ENCODE data around the gene CYP27B1. TPM values are rescaled to one million over a fixed set of nuclear protein-coding genes. Genes with fewer than 3 reads are reported as not detected.
"Not testable (repeated sequence)": the region's sequence is repeated elsewhere in the genome, so short reads cannot be mapped to it uniquely, and the experiment has no call there.

The CYP27B1 gene
- total RNA-seq, 1 donor from 2014 or later = 0.39 TPM

DNA sequence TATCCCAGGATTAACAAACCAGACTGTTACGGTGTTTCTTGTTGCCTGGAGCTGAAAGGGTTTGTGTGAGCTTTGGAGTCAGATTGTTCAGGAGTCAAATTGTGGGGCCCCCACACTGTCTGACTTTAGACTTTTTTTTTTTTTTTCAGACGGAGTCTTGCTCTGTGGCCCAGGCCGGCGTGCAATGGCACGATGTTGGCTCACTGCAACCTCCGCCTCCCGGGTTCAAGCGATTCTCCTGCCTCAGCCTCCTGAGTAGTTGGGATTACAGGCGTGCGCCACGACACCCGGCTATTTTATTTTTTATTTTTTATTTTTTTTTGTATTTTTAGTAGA, 16.6 kb upstream of the CYP27B1 start:
- no peak for DNase-seq (ENCODE audit: low read depth in 2 of 2)

DNA sequence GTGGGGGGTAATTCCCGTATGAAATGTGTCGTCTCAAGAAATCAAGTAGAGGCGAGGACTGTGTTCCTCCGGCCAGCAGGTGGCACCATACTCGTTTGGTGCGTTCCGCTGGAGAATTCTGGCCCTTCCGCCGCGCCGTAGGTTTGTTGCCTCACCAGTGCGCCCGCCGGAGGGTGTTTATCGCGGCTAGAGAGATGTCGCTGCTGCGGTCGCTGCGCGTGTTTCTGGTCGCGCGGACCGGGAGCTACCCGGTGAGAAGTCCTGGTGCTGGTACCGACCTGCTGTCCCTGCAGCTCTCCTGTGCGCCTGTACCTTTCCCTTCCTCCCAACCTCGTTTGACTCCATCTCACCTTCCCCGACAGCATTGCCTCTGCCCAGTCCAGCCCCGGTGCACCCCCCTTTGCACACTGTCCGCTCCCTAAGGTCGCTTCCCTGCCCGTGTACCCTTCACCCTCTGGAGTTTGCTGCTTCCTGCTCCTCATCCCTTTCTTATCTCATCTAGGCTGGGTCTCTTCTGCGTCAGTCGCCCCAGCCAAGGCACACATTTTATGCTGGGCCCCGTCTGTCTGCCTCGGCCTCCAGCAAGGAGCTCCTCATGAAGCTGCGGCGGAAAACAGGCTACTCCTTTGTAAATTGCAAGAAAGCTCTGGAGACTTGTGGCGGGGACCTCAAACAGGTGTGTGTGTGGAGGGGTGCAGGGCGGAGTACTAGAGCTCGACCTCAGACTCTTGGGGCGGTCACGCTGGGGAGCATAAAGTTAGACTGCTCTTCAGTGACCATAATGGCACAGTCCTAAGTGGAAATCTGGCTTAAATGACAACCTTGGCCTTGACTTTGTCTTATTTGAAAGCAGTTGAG, 16.0 kb upstream of the CYP27B1 start, which contains the start of gene TSFM:
Gene TSFM (plus strand): TSS at position 180 of the 858 bp plus-strand sequence. CDS start 15 bp downstream, at position 195.
- DNase-seq (ENCODE audit: low read depth in 2 of 2) = peak; percentile 89 to 96

DNA sequence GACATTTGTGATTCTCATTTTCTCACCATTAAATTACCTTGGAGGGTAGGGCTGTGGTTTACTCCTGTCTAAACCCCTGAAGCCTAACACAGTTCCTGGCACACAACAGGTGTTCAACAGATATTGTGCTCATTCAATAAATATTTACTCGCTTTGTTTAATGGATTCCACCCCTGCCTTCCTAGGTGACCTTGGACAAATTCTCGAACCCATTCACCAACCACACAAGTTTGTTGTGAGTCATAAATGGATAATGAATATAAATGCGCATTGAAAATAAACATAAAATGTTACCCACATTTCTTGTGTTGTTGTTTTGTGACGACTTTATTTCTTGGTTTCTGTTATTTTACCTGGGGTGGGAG, 15.3 kb upstream of the CYP27B1 start:
- DNase-seq (ENCODE audit: low read depth in 2 of 2) = no peak

DNA sequence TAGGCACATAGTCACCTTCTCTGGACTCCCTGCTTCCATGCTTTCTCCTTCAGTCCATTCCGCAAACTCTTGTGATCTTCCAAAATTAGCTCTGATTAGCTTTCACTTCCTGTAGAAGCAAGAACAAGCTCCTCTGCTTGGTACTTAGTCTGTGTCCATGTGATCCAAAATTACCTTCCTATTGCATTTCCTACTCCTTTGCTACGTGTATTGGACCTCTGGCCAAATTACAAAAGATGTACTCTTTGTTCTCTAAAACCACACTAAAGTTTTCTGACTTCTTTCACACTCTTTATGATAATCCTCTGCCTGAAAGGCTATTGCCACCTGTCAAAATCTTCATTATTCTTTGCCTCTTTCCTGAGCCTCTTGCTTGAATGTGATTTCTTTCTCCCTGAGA, 14.9 kb upstream of the CYP27B1 start:
- DNase-seq (ENCODE audit: low read depth in 2 of 2) = no peak

DNA sequence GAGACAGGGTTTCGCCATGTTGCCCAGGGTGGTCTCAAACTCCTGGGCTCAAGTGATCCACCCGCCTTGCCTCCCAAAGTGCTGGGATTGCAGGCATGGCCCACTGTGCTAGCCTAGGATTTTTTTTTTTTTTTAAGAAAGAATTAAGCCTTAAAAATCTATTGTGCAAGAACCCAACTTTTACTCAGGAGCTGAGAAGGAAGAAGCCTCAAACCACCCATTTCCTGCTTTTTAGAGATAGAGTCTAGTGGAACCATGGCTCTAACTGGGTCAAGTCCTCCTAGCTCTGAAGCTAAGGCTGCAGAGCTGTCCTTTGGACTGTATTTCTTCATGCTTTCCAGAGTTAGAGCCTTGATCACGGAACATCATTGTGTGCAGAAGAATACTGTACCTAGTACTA, 14.4 kb upstream of the CYP27B1 start:
- DNase-seq (ENCODE audit: low read depth in 2 of 2) = no peak

DNA sequence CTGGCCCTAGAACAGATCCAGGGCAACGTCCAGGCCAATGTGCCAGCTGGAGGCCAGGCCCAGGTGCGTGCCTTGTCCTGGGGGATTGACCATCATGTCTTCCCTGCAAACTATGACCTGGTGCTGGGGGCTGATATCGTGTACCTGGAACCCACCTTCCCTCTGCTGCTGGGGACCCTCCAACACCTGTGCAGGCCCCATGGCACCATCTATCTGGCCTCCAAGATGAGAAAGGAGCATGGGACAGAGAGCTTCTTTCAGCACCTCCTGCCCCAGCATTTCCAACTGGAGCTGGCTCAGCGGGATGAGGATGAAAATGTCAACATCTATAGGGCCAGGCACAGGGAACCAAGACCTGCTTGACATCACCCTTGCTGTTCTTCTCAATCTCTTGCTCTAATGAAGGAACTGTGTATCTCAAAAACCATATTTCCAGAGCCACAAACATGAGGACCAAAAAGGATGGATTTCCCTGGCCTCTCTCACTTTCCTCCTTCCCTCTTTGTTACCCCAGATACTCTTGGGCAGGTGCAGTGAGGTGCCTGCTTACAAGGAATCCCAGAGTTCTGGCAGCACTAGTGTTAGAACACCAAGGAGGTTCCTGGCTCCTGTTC, 13.5 kb upstream of the CYP27B1 start:
- DNase-seq (ENCODE audit: low read depth in 2 of 2) = no peak

DNA sequence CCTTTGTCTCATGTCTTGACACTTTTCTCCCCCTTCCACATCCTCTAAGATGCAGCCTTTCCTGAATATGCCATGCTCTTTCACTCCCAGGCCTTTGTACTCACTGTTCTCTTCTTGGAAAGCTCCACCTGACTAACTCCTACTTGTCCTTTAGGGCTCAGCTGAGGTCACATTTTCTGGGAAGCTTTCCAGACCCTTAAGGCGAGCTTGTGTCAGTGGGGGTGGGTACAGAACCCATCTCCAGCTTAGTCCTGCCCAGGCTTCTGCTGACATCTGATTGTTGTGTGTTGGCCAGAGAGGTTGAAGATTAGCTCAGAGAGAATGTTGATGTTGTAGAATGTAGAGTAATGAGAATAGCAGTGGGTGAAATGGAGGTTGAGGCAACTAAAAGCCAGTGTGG, 12.9 kb upstream of the CYP27B1 start:
- no peak for DNase-seq (ENCODE audit: low read depth in 2 of 2)

DNA sequence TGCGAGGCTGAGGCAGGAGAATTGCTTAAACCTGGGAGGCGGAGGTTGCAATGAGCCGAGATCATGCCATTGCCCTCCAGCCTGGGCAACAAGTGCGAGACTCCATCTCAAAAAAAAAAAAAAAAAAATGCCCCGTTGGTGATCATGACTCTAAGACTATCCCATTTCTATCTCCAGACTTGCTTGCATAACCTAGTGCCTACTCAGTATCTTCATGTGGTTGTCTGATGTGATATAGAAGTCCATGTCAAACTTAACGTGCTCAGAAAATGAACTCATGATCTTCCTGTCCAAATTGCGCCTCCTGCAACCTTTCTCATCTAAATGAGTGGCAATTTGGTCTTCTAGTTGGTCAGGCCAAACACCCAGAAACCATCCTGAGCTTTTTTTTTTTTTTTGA, 11.0 kb upstream of the CYP27B1 start:
- DNase-seq (ENCODE audit: low read depth in 2 of 2) = no peak

DNA sequence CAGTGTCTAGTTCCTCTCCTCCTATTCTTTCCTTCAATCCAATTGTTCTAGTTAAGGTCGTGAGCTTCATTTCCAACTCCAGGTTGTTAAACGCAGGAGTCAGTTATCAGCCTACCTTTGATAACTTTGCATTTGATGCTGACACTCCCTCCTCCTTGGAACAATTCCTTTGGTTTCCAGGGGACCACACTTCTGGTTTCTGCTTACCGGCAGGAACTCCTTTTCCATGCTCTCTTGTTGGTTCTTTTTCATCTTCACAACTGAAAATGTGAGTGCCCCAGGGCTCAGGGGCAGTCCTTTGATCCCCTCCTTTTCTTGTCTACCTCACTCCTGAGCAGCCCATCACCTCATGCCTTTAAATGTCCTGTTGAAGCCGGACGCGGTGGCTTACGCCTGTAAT, 10.5 kb upstream of the CYP27B1 start:
- DNase-seq (ENCODE audit: low read depth in 2 of 2) = no peak

DNA sequence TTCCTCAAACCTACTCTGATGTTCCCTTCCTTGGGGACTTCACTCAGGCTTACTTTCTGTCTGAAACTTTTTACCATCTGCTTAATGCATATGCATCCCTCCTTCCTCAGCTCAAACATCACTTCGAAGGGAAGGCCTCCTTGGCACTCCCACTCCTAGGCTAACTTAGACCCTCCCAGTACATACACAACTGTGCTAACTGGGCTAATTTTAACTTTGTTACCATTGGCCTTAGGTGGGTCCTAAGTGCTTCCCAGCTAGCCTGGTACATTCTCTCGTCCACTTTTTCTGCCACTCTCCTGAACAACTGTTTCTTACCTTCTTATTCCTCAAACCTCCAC, 9.3 kb upstream of the CYP27B1 start:
- no peak for DNase-seq (ENCODE audit: low read depth in 2 of 2)

DNA sequence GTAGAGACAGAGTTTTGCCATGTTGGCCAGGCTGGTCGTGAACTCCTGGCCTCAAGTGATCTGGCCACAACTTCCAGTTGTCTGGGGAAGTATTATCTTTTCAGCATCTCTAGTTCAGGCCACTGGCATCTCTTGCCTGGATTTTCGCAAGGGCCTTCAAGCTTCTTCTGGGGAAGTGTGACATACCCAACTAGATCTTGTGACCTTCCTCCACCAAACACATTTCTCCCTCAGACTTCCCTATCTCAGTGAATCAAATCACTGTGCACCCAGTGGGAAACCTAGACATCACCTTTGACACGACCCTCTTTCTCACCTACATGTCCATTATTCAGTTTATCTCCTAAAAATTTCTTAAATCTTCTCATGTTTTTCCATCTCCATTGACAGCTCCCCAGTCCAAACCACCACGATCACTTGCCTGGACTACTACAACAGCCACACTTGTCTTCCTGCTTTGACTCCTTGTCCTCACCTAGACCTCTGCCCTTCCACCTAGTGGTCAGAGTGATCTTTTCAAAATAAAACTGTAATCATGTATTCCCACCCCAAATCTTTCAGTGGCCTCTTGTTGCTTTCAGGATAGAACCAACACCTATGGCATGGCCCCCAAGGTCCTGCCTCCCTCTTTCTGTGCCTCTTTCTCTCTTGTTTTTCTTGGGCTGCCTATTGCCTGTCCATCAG, 8.8 kb upstream of the CYP27B1 start:
- DNase-seq (ENCODE audit: low read depth in 2 of 2) = no peak

DNA sequence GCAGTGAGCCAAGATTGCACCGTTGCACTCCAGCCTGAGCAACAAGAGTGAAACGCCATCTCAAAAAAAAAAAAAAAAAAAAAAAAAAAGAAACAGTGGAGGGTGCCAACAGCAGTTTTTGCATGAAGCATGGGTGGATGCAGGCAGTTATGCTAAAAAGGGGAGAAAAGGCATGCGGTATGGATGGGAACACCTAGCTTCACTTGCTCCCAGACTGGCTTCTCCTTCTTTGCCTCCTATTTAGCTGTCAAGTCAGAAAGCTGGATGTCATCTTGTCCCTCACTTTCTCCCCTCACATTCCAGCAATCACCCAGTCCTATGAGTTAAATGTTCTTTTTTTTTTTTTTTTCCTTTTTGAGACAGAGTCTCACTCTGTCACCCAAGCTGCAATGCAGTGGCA, 8.2 kb upstream of the CYP27B1 start:
- DNase-seq (ENCODE audit: low read depth in 2 of 2) = no peak

DNA sequence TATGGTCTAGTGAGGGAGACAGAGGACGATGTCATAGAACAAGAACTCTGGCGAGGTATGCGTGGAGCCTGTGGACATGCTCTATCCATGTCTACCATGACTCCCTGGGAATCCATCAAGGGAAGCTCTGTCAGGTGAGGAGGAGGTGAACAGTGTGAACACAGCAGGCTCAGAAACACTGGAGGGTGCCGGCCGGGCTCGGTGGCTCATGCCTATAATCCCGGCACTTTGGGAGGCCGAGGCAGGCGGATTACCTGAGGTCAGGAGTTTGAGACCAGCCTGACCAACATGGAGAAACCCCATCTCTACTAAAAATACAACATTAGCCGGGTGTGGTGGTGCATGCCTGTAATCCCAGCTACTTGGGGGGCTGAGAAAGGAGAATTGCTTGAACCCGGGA, 7.8 kb upstream of the CYP27B1 start:
- DNase-seq (ENCODE audit: low read depth in 2 of 2) = not testable (repeated sequence)

DNA sequence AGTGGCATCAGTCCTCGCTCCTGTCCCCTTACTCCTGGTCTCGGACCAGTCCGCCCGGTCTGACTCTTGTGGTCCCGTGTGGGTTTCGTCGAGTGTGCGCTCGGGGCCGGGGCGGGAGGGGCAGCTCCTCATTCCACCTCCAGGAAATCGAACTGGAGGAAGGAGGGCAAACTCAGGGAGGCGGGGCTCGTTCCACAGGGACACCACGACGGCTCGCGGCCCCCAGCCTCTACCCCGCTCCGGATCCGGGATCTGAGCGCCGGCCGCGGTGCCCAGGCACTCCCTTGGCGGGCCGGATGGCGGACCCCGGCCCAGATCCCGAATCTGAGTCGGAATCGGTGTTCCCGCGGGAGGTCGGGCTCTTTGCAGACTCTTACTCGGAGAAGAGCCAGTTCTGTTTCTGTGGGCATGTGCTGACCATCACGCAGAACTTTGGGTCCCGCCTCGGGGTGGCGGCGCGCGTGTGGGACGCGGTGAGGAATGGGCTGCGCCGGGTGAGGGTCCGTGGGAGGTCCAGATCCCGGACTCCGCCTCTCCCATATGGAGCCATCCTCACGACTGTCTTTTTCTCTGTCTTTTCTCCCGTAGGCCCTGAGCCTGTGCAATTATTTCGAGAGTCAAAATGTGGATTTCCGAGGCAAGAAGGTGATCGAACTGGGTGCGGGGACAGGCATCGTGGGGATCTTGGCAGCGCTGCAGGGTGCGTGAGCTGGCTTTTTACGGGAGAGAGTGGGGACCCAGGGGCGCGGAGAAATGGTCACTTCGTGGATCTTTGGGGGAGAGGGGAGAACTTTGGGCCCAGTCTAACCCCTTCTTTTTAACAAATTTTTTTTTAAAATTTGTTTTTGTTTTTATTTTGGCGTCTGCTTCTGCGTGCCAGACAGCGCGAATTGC, 5.8 kb upstream of the CYP27B1 start, which contains the start of gene EEF1AKMT3:
Gene EEF1AKMT3 (plus strand): TSS at position 186 of the 894 bp plus-strand sequence. CDS start 111 bp downstream, at position 297.
- peak in 1 of 2 donors; percentile 67 for DNase-seq (ENCODE audit: low read depth in 2 of 2)

DNA sequence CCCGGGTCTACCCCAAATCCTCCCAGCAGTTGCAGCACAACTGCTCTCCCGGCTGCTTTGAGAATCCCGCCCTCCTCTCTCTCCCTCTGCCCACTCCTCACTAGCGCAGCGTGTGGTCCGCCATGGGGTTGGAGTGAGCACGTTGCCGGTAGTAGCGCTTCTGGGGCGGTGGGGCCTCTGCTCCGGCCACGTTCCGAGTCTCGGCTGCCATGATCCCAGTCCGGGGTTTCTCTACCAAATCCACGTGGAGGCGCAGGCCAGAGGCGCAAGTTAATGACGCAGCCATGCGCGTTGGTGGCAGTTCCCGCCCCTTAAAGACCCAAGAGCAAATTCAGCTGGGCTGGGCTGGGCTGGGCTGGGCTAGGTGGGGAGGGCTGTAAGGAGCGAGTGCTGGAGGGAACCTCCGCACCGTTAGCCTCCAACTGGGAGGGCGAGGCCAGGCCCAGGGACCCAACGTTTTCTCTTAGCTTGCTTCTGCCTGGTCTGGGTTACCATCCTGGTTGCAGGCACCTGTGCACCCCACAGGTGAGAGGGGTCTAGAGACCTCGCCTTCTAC, 5.1 kb upstream of the CYP27B1 start, which contains the start of gene METTL1:
Gene METTL1 (minus strand): TSS at position 233 of the 556 bp plus-strand sequence. CDS start 22 bp downstream, at position 211.
- DNase-seq (ENCODE audit: low read depth in 2 of 2) = peak; percentile 93 to 98

DNA sequence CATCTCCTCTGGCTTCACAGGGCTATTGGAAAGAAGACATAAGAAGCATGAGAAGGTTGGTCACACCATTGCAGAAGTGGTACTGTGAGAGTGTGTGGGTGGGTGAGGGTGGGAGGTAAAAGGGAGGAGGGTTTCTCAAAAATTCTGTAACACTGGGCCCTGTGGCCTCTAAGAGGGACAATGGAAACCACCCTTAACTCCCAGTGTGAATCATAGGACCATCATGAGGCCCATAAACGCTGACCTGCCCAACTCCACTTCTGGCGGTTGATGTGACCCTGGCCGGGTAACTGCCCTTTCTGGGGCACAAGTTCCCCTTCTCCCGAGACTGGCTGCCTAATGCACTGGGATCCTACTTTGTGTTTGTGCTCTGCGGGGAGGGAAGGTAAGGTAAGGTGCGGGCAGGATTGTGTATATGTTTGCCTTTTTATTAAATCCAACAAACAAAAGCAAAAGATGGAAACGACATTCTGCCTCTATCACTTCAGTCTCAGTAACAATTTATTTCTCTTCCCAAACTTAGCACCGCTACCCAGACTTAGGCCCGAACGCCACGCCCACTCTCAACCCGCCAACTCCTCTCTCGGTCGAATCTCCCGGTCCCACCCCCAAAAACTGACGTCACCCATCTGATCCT, 4.5 kb upstream of the CYP27B1 start:
- DNase-seq (ENCODE audit: low read depth in 2 of 2) = peak; percentile 75 to 91

DNA sequence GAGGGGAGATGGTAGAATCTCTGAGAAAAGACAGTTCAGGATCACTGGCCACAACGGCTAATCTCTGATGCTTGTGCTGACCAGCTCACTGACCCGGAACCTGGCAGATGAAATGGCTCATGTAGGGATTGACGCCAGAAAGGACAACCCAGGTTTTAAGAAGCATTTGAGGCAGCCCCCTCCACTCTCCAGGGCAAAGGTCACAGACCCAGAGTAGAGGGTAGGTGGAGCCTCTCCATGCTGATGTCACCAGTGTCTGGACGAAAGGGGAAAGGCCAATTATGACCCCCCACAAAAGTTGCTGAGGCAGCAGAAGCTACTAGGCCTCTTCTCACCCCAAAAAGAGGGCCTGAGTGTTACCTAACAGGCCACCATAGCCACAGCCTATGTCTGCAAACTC, 3.9 kb upstream of the CYP27B1 start:
- no peak for DNase-seq (ENCODE audit: low read depth in 2 of 2)

DNA sequence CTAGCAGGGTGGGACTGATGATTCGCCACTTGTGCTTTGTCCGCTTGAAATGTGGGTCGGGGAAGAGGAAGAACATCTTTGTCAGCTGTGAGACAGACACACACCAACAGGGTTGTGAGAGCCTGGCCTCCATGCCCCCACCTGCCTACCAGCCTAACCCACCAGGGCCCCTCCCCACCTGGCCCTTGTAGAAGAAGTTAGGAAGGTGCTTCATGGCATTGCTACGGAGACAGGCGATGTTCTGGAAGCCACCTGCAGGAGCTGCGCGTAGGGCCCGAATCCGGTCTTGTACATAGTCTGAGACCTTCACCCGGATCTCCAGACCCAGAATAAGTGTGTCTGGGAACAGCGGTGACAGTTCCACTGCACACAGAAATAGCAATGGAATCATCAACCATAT, 2.7 kb upstream of the CYP27B1 start:
- DNase-seq (ENCODE audit: low read depth in 2 of 2) = no peak

DNA sequence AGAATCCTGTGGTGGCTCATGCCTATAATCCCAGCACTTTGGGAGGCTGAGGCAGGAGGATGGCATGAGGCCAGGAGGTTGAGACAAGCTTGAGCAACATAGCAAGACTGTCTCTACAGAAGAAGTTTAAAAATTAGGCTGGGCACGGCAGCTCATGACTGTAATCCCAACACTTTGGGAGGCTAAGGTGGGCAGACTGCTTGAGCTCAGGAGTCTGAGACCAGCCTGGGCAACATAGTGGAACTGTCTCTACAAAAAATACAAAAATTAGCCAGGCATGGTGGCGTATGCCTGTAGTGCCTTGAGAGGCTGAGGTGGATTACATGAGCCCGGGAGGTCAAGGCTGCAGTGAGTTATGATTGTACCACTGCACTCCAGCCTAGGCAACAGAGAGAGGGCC, 998 bp upstream of the CYP27B1 start:
- DNase-seq (ENCODE audit: low read depth in 2 of 2) = no peak

DNA sequence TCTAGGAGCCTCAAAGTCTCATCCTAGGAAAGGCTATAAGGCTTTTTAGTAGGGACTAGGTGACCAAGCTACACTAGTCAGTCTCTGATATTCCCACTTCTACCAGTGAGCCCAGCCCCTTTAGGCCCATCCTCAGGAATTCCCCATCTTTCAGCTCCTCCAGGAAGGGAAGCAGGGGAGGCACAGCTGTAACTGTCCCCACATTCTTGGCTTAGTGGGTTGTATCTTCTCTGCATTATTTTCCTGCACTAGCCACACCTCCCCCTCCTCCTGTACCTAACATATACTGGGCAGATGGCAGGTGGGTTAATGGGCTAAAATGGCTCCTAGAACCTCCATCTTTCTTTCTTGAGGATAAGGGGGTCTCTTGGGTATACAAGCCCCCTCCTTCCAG, 424 bp upstream of the CYP27B1 start:
- no peak for DNase-seq (ENCODE audit: low read depth in 2 of 2)
